CD14-positive monocyte (primary cell): ENCODE results near the gene MEG3. TPM values are rescaled to one million over a fixed set of nuclear protein-coding genes. Genes with fewer than 3 reads are reported as not detected.

Experiments used
- DNase-seq, 3 donors: peaks; one replicate each; pipeline ENCODE4 v3.0.0-alpha.2; 2011 to 2022
- H2AFZ ChIP-seq: 2 replicates; pipeline ENCODE4 v1.6.0; 2012; ENCODE audit warnings: mild to moderate bottlenecking, low read depth, low read length, inconsistent platforms; ENCODE audit not compliant: insufficient read depth, poor library complexity, severe bottlenecking
- H3K27ac ChIP-seq, 2 donors: 1 replicate in 1 of 2; 2 replicates in 1 of 2; pipeline ENCODE4 v1.5.1; 2012 to 2013; ENCODE audit warnings: low read length in 2 of 2, control low read depth in 1 of 2, inconsistent platforms in 1 of 2, low read depth in 1 of 2, mild to moderate bottlenecking in 1 of 2
- H3K27me3 ChIP-seq, 2 donors: one replicate each; pipeline versions ENCODE4 v1.6.0 to v1.6.1; 2011 to 2013; ENCODE audit warnings: low read length in 2 of 2; ENCODE audit not compliant: control insufficient read depth in 2 of 2, insufficient read depth in 2 of 2
- H3K36me3 ChIP-seq, 2 donors: replicated peaks in 1 of 2; 1 replicate in 1 of 2; 2 replicates in 1 of 2; pipeline versions ENCODE4 v1.5.1 to v1.6.1; 2012 to 2013; ENCODE audit warnings: low read length in 2 of 2, control low read depth in 1 of 2, inconsistent platforms in 1 of 2, mild to moderate bottlenecking in 1 of 2; ENCODE audit not compliant: insufficient read depth in 2 of 2, control insufficient read depth in 1 of 2
- H3K4me1 ChIP-seq, 2 donors: 1 replicate in 1 of 2; 2 replicates in 1 of 2; pipeline versions ENCODE4 v1.5.1 to v1.6.1; 2012 to 2013; ENCODE audit warnings: low read length in 2 of 2, control low read depth in 1 of 2, inconsistent platforms in 1 of 2, mild to moderate bottlenecking in 1 of 2, moderate library complexity in 1 of 2; ENCODE audit not compliant: insufficient read depth in 2 of 2, control insufficient read depth in 1 of 2
- H3K4me2 ChIP-seq: replicated peaks from 2 replicates; pipeline ENCODE3; 2012; ENCODE audit warnings: low read length, moderate library complexity, mild to moderate bottlenecking; ENCODE audit not compliant: poor library complexity, severe bottlenecking; ENCODE audit errors: extremely low read depth
- H3K4me3 ChIP-seq, 3 experiments: fragments of 200-600 bp in 1 of 3; sonication (generic) in 1 of 3; replicated peaks in 1 of 3; 1 replicate in 2 of 3; 2 replicates in 1 of 3; pipeline ENCODE4 v1.5.1; 2011 to 2013; ENCODE audit warnings: low read length in 3 of 3, mild to moderate bottlenecking in 3 of 3, control low read depth in 2 of 3, low read depth in 2 of 3, inconsistent platforms in 1 of 3, moderate library complexity in 1 of 3
- H3K79me2 ChIP-seq: 2 replicates; pipeline ENCODE4 v1.6.0; 2012; ENCODE audit warnings: mild to moderate bottlenecking, control low read depth, inconsistent platforms, low read length, moderate library complexity; ENCODE audit not compliant: insufficient read depth
- H3K9ac ChIP-seq: 2 replicates; pipeline ENCODE4 v1.6.0; 2017; ENCODE audit warnings: low read length, mild to moderate bottlenecking; ENCODE audit not compliant: insufficient read depth, poor library complexity, severe bottlenecking
- H3K9me3 ChIP-seq, 2 donors: replicated peaks in 1 of 2; 1 replicate in 1 of 2; 2 replicates in 1 of 2; pipeline versions ENCODE4 v1.5.1 to v1.6.1; 2012 to 2013; ENCODE audit warnings: low read length in 2 of 2, control low read depth in 1 of 2; ENCODE audit not compliant: control insufficient read depth in 1 of 2, insufficient read depth in 1 of 2
- H4K20me1 ChIP-seq: 2 replicates; pipeline ENCODE4 v1.6.0; 2012; ENCODE audit warnings: mild to moderate bottlenecking, low read length, control low read depth, moderate library complexity; ENCODE audit not compliant: insufficient read depth
- H3K27ac Mint-ChIP-seq, 7 donors: one replicate each; pipeline ENCODE4 v1.8.0; 2020; ENCODE audit warnings: mild to moderate bottlenecking in 7 of 7, mixed read lengths in 7 of 7, moderate library complexity in 6 of 7, inconsistent platforms in 2 of 7
- H3K27me3 Mint-ChIP-seq, 3 donors: one replicate each; pipeline ENCODE4 v1.8.0; 2021 to 2022; ENCODE audit warnings: low read depth in 3 of 3, mild to moderate bottlenecking in 3 of 3, mixed read lengths in 3 of 3, moderate library complexity in 3 of 3, inconsistent platforms in 1 of 3
- H3K36me3 Mint-ChIP-seq, 2 donors: one replicate each; pipeline ENCODE4 v1.8.0; 2020; ENCODE audit warnings: mixed read lengths in 2 of 2, inconsistent platforms in 1 of 2, mild to moderate bottlenecking in 1 of 2
- H3K4me1 Mint-ChIP-seq: one replicate; pipeline ENCODE4 v1.8.0; 2020; ENCODE audit warnings: mild to moderate bottlenecking, mixed read lengths
- H3K4me3 Mint-ChIP-seq, 2 donors: one replicate each; pipeline ENCODE4 v1.8.0; 2020; ENCODE audit warnings: mild to moderate bottlenecking in 2 of 2, mixed read lengths in 2 of 2, moderate library complexity in 1 of 2
- H3K9me3 Mint-ChIP-seq, 7 donors: one replicate each; pipeline ENCODE4 v1.8.0; 2020 to 2022; ENCODE audit warnings: mixed read lengths in 7 of 7, mild to moderate bottlenecking in 6 of 7, moderate library complexity in 6 of 7, inconsistent platforms in 2 of 7
- CTCF ChIP-seq: fragments of 200-600 bp; IDR thresholded peaks from one replicate; pipeline ENCODE4 v1.8.0; 2022; ENCODE audit warnings: antibody characterized with exemption, mild to moderate bottlenecking
- WGBS: methylation state at CpG from one replicate; pipeline ENCODE4 v1.1.5; 2013; ENCODE audit warnings: missing lambda C conversion rate; ENCODE audit not compliant: insufficient coverage; 5-methylcytosine and 5-hydroxymethylcytosine counted together
- intact Hi-C, 2 donors: fragments of 100-400 bp; cut with micrococcal nuclease; formaldehyde crosslinking; loops; one replicate each; pipeline versions ENCODE4 v1.15.0 to v1.15.1; 2023
- polyA plus RNA-seq, 3 donors: library from polyadenylated mRNA; depleted of rRNA in 1 of 3; unstranded in 2 of 3; stranded (reverse) in 1 of 3; fragments of 300-500 nt in 2 of 3; fragments of >200 nt in 1 of 3; fragmentation: Illumina TruSeq in 2 of 3; gene quantifications; 1 replicate in 2 of 3; 2 replicates in 1 of 3; pipeline ENCODE4 v1.2.3, GENCODE V29; 2012 to 2021

MEG3 gene
- polyA plus RNA-seq, 3 donors: 1.7 TPM; not detected in 2

GRCh38 chr14:100803226-100803625 lies 22.7 kb upstream of the MEG3 start:
- Histone ChIP-seq H3K27ac (no peak overlapping the region), H2AFZ (no peak overlapping the region), H3K4me3 (no peak overlapping the region), H3K79me2 (no peaks in the 10 kb centered on the region), H3K27me3 (no peaks in the 10 kb centered on the region), H3K36me3 (no peaks in the 10 kb centered on the region), H3K4me1 (no peaks in the 10 kb centered on the region), H3K9ac (no peak overlapping the region), H3K4me2 (no peak overlapping the region), H3K9me3 (peaks cover 11 to 20% of the 10 kb centered on the region in 2 donors), H4K20me1 (no peaks in the 10 kb centered on the region)
- intact Hi-C loops: no loop called here
- no peak for TF ChIP-seq CTCF
- Mint-ChIP-seq H3K36me3 (no peaks in the 10 kb centered on the region), H3K9me3 (peaks cover 11 to 22% (median 17%) of the 10 kb centered on the region in 7 donors), H3K4me3 (no peak overlapping the region), H3K27me3 (peaks cover 1 to 8% (median 3%) of the 10 kb centered on the region in 3 donors), H3K27ac (no peak overlapping the region), H3K4me1 (no peaks in the 10 kb centered on the region)
- no peak for DNase-seq
- 100% methylated on average over 3 of the region's 8 CpGs for WGBS

- no peaks in the 10 kb centered on the region for H3K79me2 ChIP-seq
- no peak for TF ChIP-seq CTCF
- Mint-ChIP-seq H3K4me1 (no peaks in the 10 kb centered on the region), H3K27me3 (peaks cover 1 to 13% (median 3%) of the 10 kb centered on the region in 3 donors), H3K27ac (peak overlapping the region in 1 of 7 donors; percentile 72), H3K9me3 (peaks cover 16 to 27% (median 21%) of the 10 kb centered on the region in 7 donors), H3K36me3 (no peaks in the 10 kb centered on the region), H3K4me3 (no peak overlapping the region)
- no peak overlapping the region for H2AFZ ChIP-seq
- no peak overlapping the region for H3K4me3 ChIP-seq
- intact Hi-C loops: no loop called here
- 95% methylated on average over 13 of the region's 14 CpGs for WGBS
- no peak for DNase-seq
- peaks cover 16 to 25% of the 10 kb centered on the region in 2 donors for H3K9me3 ChIP-seq
- H3K4me1 ChIP-seq: no peaks in the 10 kb centered on the region
- H3K4me2 ChIP-seq: no peak overlapping the region
- peaks cover 0 to 3% of the 10 kb centered on the region in 2 donors for H3K27me3 ChIP-seq
- no peaks in the 10 kb centered on the region for H3K36me3 ChIP-seq
- no peak overlapping the region for H3K27ac ChIP-seq
- H4K20me1 ChIP-seq: no peaks in the 10 kb centered on the region
- no peak overlapping the region for H3K9ac ChIP-seq
Measured at GRCh38 chr14:100803676-100804075, 22.2 kb upstream of the MEG3 start.
